PC-3 (cell line): ENCODE data around the gene NCS1. TPM values are rescaled to one million over a fixed set of nuclear protein-coding genes. Genes with fewer than 3 reads are reported as not detected.
A peak's percentile ranks its signal among the peaks of the same experiment; 100 is the strongest.

Experiments
- ATAC-seq: fragments of 200-7000 bp; cut with Tn5 transposase; 2 replicates; pipeline ENCODE4 v1.9.1; 2020; ENCODE audit warnings: mild to moderate bottlenecking, moderate library complexity
- BruUV-seq: library from RNA; stranded (reverse); fragments of 400-500 nt; replicated peaks from 2 replicates; lab custom pipeline; 2021; lab: Mats Ljungman, UMichigan
- CTCF ChIA-PET: fragments of 300-600 bp; sonication (Branson Sonifier 250); formaldehyde crosslinking; loops from one replicate; lab custom pipeline; 2022; ENCODE audit warnings: antibody characterized with exemption; lab: Charles Lee
- POLR2A ChIA-PET: fragments of 300-600 bp; sonication (Branson Sonifier 250); formaldehyde crosslinking; loops from one replicate; lab custom pipeline; 2022; ENCODE audit warnings: antibody characterized with exemption; ENCODE audit not compliant: unreplicated experiment; lab: Charles Lee
- DNase-seq: peaks from one replicate; pipeline ENCODE4 v3.0.0-alpha.2; 2015
- H2AFZ ChIP-seq: fragments of 300-600 bp; sonication (generic); 2 replicates; pipeline ENCODE4 v1.6.0; 2016; ENCODE audit warnings: antibody characterized with exemption, low read length
- H3F3A ChIP-seq: fragments of 300-600 bp; sonication (generic); one replicate; pipeline ENCODE4 v1.6.0; 2017; ENCODE audit warnings: antibody characterized with exemption, low read length, control low read depth, mild to moderate bottlenecking; ENCODE audit not compliant: unreplicated experiment
- H3K27ac ChIP-seq: fragments of 300-600 bp; sonication (generic); 2 replicates; pipeline ENCODE4 v1.5.1; 2016; ENCODE audit warnings: mild to moderate bottlenecking, low read length
- H3K27me3 ChIP-seq: fragments of 300-600 bp; sonication (generic); 2 replicates; pipeline ENCODE4 v1.6.1; 2016; ENCODE audit warnings: low read length, mixed read lengths
- H3K36me3 ChIP-seq: fragments of 300-600 bp; sonication (generic); 2 replicates; pipeline ENCODE4 v1.6.1; 2016; ENCODE audit warnings: low read depth, mixed run types, low read length, mixed read lengths
- H3K4me1 ChIP-seq: fragments of 300-600 bp; sonication (generic); 2 replicates; pipeline ENCODE4 v1.5.1; 2016; ENCODE audit warnings: low read length; ENCODE audit not compliant: insufficient read depth
- H3K4me2 ChIP-seq: fragments of 300-600 bp; sonication (generic); 2 replicates; pipeline ENCODE4 v1.6.0; 2016; ENCODE audit warnings: low read length
- H3K4me3 ChIP-seq: fragments of 300-600 bp; sonication (generic); 2 replicates; pipeline ENCODE4 v1.5.1; 2016; ENCODE audit warnings: mild to moderate bottlenecking, low read length, mixed read lengths
- H3K79me2 ChIP-seq: fragments of 300-600 bp; sonication (generic); 2 replicates; pipeline ENCODE4 v1.6.1; 2017; ENCODE audit warnings: low read length, mixed read lengths
- H3K9ac ChIP-seq: fragments of 300-600 bp; sonication (generic); 2 replicates; pipeline ENCODE4 v1.6.0; 2016; ENCODE audit warnings: mild to moderate bottlenecking, low read length
- H3K9me2 ChIP-seq: fragments of 300-600 bp; sonication (generic); replicated peaks from 2 replicates; pipeline ENCODE4 v1.6.1; 2016; ENCODE audit warnings: mixed run types, low read length, mixed read lengths
- H3K9me3 ChIP-seq: fragments of 300-600 bp; sonication (generic); 2 replicates; pipeline ENCODE4 v1.6.1; 2016; ENCODE audit warnings: low read length, mixed read lengths
- H4K20me1 ChIP-seq: fragments of 300-600 bp; sonication (generic); 2 replicates; pipeline ENCODE4 v1.6.1; 2016; ENCODE audit warnings: low read length, mixed read lengths
- EZH2 ChIP-seq: fragments of 300-600 bp; sonication (generic); IDR thresholded peaks from one replicate; pipeline ENCODE4 v1.6.1; 2017; ENCODE audit warnings: antibody characterized with exemption, mild to moderate bottlenecking, low read length; ENCODE audit not compliant: unreplicated experiment
- EZH2phosphoT487 ChIP-seq: fragments of 300-600 bp; sonication (generic); IDR thresholded peaks from 2 replicates; pipeline ENCODE4 v1.6.1; 2018; ENCODE audit warnings: mild to moderate bottlenecking, antibody characterized with exemption, low read length, borderline replicate concordance
- intact Hi-C: fragments of 100-400 bp; cut with micrococcal nuclease; formaldehyde crosslinking; loops from 2 replicates; pipeline ENCODE4 v1.9.0; 2023
- total RNA-seq: library from RNA; depleted of rRNA; stranded (reverse); fragments of >200 nt; gene quantifications from 2 replicates; pipeline ENCODE4 v1.2.3, GENCODE V29; 2014
- TF ChIP-seq, protein P1 (sequence below): fragments of 300-600 bp; sonication (generic); conservative IDR thresholded peaks from 2 replicates; pipeline ENCODE4 v1.5.1; 2017; ENCODE audit warnings: antibody characterized with exemption, low read depth, mild to moderate bottlenecking, low read length

NCS1 gene
- total RNA-seq, 1 experiment from 2014 or later, result 14.0 TPM

DNA sequence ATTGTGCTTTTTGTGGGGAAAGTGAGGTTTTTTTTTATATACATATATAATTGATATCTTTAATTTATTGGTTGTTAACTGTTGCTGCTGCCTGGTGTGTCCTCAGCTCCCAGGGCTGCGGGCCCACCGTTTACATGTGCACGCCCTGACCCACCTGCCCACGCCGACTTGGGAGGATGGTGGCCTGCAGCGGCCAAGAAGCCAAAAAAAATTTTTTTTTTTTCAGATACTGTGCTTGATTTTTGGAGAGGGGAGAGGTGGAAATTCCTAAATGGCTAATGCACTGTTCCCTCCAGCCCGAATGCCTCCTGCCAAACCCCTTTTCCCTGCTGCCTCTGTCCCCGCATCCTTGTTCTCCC lies 61.4 kb downstream of the NCS1 start:
- no peak overlapping the region for H2AFZ ChIP-seq
- CTCF ChIA-PET, result no interaction called here
- TF ChIP-seq EZH2 (no peak), EZH2phosphoT487 (no peak)
- TF ChIP-seq, protein P1, sequence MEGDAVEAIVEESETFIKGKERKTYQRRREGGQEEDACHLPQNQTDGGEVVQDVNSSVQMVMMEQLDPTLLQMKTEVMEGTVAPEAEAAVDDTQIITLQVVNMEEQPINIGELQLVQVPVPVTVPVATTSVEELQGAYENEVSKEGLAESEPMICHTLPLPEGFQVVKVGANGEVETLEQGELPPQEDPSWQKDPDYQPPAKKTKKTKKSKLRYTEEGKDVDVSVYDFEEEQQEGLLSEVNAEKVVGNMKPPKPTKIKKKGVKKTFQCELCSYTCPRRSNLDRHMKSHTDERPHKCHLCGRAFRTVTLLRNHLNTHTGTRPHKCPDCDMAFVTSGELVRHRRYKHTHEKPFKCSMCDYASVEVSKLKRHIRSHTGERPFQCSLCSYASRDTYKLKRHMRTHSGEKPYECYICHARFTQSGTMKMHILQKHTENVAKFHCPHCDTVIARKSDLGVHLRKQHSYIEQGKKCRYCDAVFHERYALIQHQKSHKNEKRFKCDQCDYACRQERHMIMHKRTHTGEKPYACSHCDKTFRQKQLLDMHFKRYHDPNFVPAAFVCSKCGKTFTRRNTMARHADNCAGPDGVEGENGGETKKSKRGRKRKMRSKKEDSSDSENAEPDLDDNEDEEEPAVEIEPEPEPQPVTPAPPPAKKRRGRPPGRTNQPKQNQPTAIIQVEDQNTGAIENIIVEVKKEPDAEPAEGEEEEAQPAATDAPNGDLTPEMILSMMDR, result no peak

GRCh38 chr9:130234340-130235260 lies 62.4 kb downstream of the NCS1 start:
- DNase-seq, result peak; percentile 6
- ATAC-seq, result no peak
- H3K79me2 ChIP-seq, result no peaks in the 10 kb centered on the region
- POLR2A ChIA-PET, result no interaction called here
- H3K27ac ChIP-seq, result no peak overlapping the region
- H3F3A ChIP-seq, result no peaks in the 10 kb centered on the region
- intact Hi-C loops, result no loop called here
- H3K4me2 ChIP-seq, result no peak overlapping the region
- H4K20me1 ChIP-seq, result no peaks in the 10 kb centered on the region
- no peak overlapping the region for H2AFZ ChIP-seq
- H3K9me2 ChIP-seq, result no peaks in the 10 kb centered on the region
- CTCF ChIA-PET, result no interaction called here
- no TSS peak for BruUV-seq
- no peak overlapping the region for H3K9ac ChIP-seq
- H3K4me3 ChIP-seq, result no peak overlapping the region
- 0 out of 2 replicates have a peak, but pooled peaks cover 2% of the 10 kb centered on the region for H3K36me3 ChIP-seq
- no peaks in the 10 kb centered on the region for H3K4me1 ChIP-seq
- H3K27me3 ChIP-seq, result no peaks in the 10 kb centered on the region
- no peaks in the 10 kb centered on the region for H3K9me3 ChIP-seq
- TF ChIP-seq EZH2 (no peak), EZH2phosphoT487 (no peak)
- TF ChIP-seq, protein P1, result no peak

More for the DNA sequence above, 61.4 kb downstream of the NCS1 start:
- Histone ChIP-seq H3K79me2 (no peaks in the 10 kb centered on the region), H3K4me2 (no peak overlapping the region), H3K9me2 (no peaks in the 10 kb centered on the region), H3K4me3 (no peak overlapping the region), H3K27ac (no peak overlapping the region), H3K4me1 (no peaks in the 10 kb centered on the region), H3K9ac (no peak overlapping the region), H3K36me3 (0 out of 2 replicates have a peak, but pooled peaks cover 5% of the 10 kb centered on the region), H3K27me3 (no peaks in the 10 kb centered on the region), H3F3A (no peaks in the 10 kb centered on the region), H4K20me1 (no peaks in the 10 kb centered on the region), H3K9me3 (no peaks in the 10 kb centered on the region)
- POLR2A ChIA-PET, result no interaction called here
- intact Hi-C loops, result no loop called here
- no TSS peak for BruUV-seq
- no peak for DNase-seq
- no peak for ATAC-seq
